Right atrium auricular region (tissue), 2 donors: ENCODE results near the gene ZNF438. TPM values are rescaled to one million over a fixed set of nuclear protein-coding genes. Genes with fewer than 3 reads are reported as not detected.

Source experiments
- DNase-seq: peaks from one replicate; pipeline ENCODE4 v3.0.0-alpha.2; 2019; ENCODE audit warnings: low spot score
- H3K27ac ChIP-seq, 2 donors: fragments of 200-600 bp; sonication (generic); 1 replicate in 1 of 2; 2 replicates in 1 of 2; pipeline ENCODE4 v1.5.1; 2016 to 2019
- H3K27me3 ChIP-seq, 2 donors: fragments of 200-600 bp; sonication (generic); one replicate each; pipeline versions ENCODE4 v1.5.1 to v1.6.0; 2017 to 2019
- H3K36me3 ChIP-seq: fragments of 200-600 bp; sonication (generic); one replicate; pipeline ENCODE4 v1.5.1; 2016
- H3K4me1 ChIP-seq, 2 donors: fragments of 200-600 bp; sonication (generic); one replicate each; pipeline versions ENCODE4 v1.5.1 to v1.6.0; 2017 to 2019
- H3K4me3 ChIP-seq, 2 donors: fragments of 200-600 bp; sonication (generic); 1 replicate in 1 of 2; 2 replicates in 1 of 2; pipeline ENCODE4 v1.5.1; 2017 to 2019; ENCODE audit warnings: mild to moderate bottlenecking in 1 of 2, moderate library complexity in 1 of 2
- H3K9me3 ChIP-seq, 2 donors: fragments of 200-600 bp; sonication (generic); one replicate each; pipeline ENCODE4 v1.5.1; 2019
- CTCF ChIP-seq, 2 donors: fragments of 200-600 bp; sonication (generic); IDR thresholded peaks; one replicate each; pipeline ENCODE4 v1.5.1; 2019; ENCODE audit warnings: antibody characterized with exemption in 2 of 2
- total RNA-seq, 2 donors: library from RNA; depleted of rRNA; stranded (reverse); fragments of >200 nt; gene quantifications; one replicate each; pipeline ENCODE4 v1.1.0, GENCODE V29; 2016

The ZNF438 gene
- total RNA-seq, 2 donors from 2014 or later: 13.4 to 14.5 TPM

GRCh38 chr10:31073996-31074721, 42.5 kb upstream of the ZNF438 start:
- no peak for TF ChIP-seq CTCF (IDR thresholded peaks at IDR 0.05)
- Histone ChIP-seq H3K9me3 (no peaks in the 10 kb centered on the region), H3K27ac (peak overlapping the region; percentile 27 to 28), H3K27me3 (no peaks in the 10 kb centered on the region), H3K4me3 (no peak overlapping the region), H3K4me1 (peaks cover 0 to 29% of the 10 kb centered on the region in 2 donors), H3K36me3 (no peaks in the 10 kb centered on the region)
- no peak for DNase-seq

GRCh38 chr10:31073211-31073610, 41.5 kb upstream of the ZNF438 start:
- no peak for DNase-seq
- H3K27me3 ChIP-seq: no peaks in the 10 kb centered on the region
- H3K4me3 ChIP-seq: no peak overlapping the region
- no peak overlapping the region for H3K27ac ChIP-seq
- no peaks in the 10 kb centered on the region for H3K9me3 ChIP-seq
- H3K36me3 ChIP-seq: no peaks in the 10 kb centered on the region
- TF ChIP-seq CTCF (IDR thresholded peaks at IDR 0.05): no peak
- peaks cover 0 to 29% of the 10 kb centered on the region in 2 donors for H3K4me1 ChIP-seq

GRCh38 chr10:31072451-31072850, 40.8 kb upstream of the ZNF438 start:
- peak overlapping the region; percentile 24 to 57 for H3K27ac ChIP-seq
- no peak for TF ChIP-seq CTCF (IDR thresholded peaks at IDR 0.05)
- no peak overlapping the region for H3K4me3 ChIP-seq
- no peaks in the 10 kb centered on the region for H3K27me3 ChIP-seq
- no peaks in the 10 kb centered on the region for H3K9me3 ChIP-seq
- no peaks in the 10 kb centered on the region for H3K36me3 ChIP-seq
- peaks cover 0 to 29% of the 10 kb centered on the region in 2 donors for H3K4me1 ChIP-seq
- DNase-seq: no peak

- Histone ChIP-seq H3K4me1 (peaks cover 0 to 29% of the 10 kb centered on the region in 2 donors), H3K27ac (peak overlapping the region; percentile 57), H3K4me3 (no peak overlapping the region)
Observed at GRCh38 chr10:31071232-31072005, 39.8 kb upstream of the ZNF438 start.

GRCh38 chr10:31070691-31071090, 39.0 kb upstream of the ZNF438 start:
- DNase-seq: no peak
- no peaks in the 10 kb centered on the region for H3K9me3 ChIP-seq
- H3K27me3 ChIP-seq: no peaks in the 10 kb centered on the region
- H3K4me3 ChIP-seq: no peak overlapping the region
- H3K36me3 ChIP-seq: no peaks in the 10 kb centered on the region
- TF ChIP-seq CTCF (IDR thresholded peaks at IDR 0.05): no peak
- peaks cover 0 to 29% of the 10 kb centered on the region in 2 donors for H3K4me1 ChIP-seq
- peak overlapping the region; percentile 22 to 57 for H3K27ac ChIP-seq

More at GRCh38 chr10:31071232-31072005, 39.8 kb upstream of the ZNF438 start:
- H3K27me3 ChIP-seq: no peaks in the 10 kb centered on the region
- H3K36me3 ChIP-seq: no peaks in the 10 kb centered on the region
- DNase-seq: no peak
- TF ChIP-seq CTCF (IDR thresholded peaks at IDR 0.05): no peak
- no peaks in the 10 kb centered on the region for H3K9me3 ChIP-seq
